Smooth muscle cell (in vitro differentiated cells): ENCODE measurements around the gene SEC22C. TPM values are rescaled to one million over a fixed set of nuclear protein-coding genes. Genes with fewer than 3 reads are reported as not detected.

ENCODE experiments used
- DNase-seq: peaks from one replicate; lab custom pipeline; 2025; ENCODE audit not compliant: unreplicated experiment; lab: John Stamatoyannopoulos, UW
- H2AFZ ChIP-seq: fragments of 200-600 bp; sonication (generic); 2 replicates; pipeline ENCODE4 v1.6.0; 2016; ENCODE audit warnings: antibody characterized with exemption, low read depth, mild to moderate bottlenecking
- H3F3A ChIP-seq: fragments of 200-600 bp; sonication (generic); 2 replicates; pipeline ENCODE4 v1.6.0; 2017; ENCODE audit warnings: antibody characterized with exemption, low read depth
- H3K27ac ChIP-seq: fragments of 200-600 bp; sonication (generic); 2 replicates; pipeline ENCODE4 v1.5.1; 2016; ENCODE audit warnings: low read depth, mild to moderate bottlenecking
- H3K27me3 ChIP-seq: fragments of 200-600 bp; sonication (generic); 2 replicates; pipeline ENCODE4 v1.6.1; 2016; ENCODE audit warnings: low read depth, mild to moderate bottlenecking
- H3K36me3 ChIP-seq: fragments of 200-600 bp; sonication (generic); 2 replicates; pipeline ENCODE4 v1.5.1; 2016; ENCODE audit warnings: low read depth
- H3K4me1 ChIP-seq: fragments of 200-600 bp; sonication (generic); 2 replicates; pipeline ENCODE4 v1.5.1; 2016; ENCODE audit warnings: low read depth
- H3K4me2 ChIP-seq: fragments of 200-600 bp; sonication (generic); 2 replicates; pipeline ENCODE4 v1.6.0; 2016; ENCODE audit warnings: mild to moderate bottlenecking
- H3K4me3 ChIP-seq: fragments of 200-600 bp; sonication (generic); 2 replicates; pipeline ENCODE4 v1.5.1; 2016; ENCODE audit warnings: mild to moderate bottlenecking
- H3K79me2 ChIP-seq: fragments of 200-600 bp; sonication (generic); 2 replicates; pipeline ENCODE4 v1.6.0; 2016; ENCODE audit warnings: low read depth, mild to moderate bottlenecking
- H3K9ac ChIP-seq: fragments of 200-600 bp; sonication (generic); 2 replicates; pipeline ENCODE4 v1.6.0; 2016; ENCODE audit warnings: low read depth
- H3K9me3 ChIP-seq: fragments of 200-600 bp; sonication (generic); replicated peaks from 2 replicates; pipeline ENCODE4 v1.5.1; 2016; ENCODE audit warnings: low read depth
- H4K20me1 ChIP-seq: fragments of 200-600 bp; sonication (generic); 2 replicates; pipeline ENCODE4 v1.6.0; 2016; ENCODE audit warnings: low read depth
- CTCF ChIP-seq: fragments of 200-600 bp; sonication (generic); IDR thresholded peaks from 2 replicates; pipeline ENCODE4 v1.5.1; 2017; ENCODE audit warnings: borderline replicate concordance, mild to moderate bottlenecking, antibody characterized with exemption; ENCODE audit not compliant: insufficient read depth, poor library complexity, severe bottlenecking
- WGBS: methylation state at CpG from one replicate; pipeline ENCODE4 v1.1.7; 2016; ENCODE audit warnings: low lambda C conversion rate; 5-methylcytosine and 5-hydroxymethylcytosine counted together
- polyA plus RNA-seq: library from polyadenylated mRNA; unstranded; fragments of >200 nt; fragmentation: Nextera tagmentation; extraction: Ambion mirVana; gene quantifications from 2 replicates; pipeline ENCODE4 v1.2.1, GENCODE V29; 2016
- total RNA-seq: library from RNA; depleted of rRNA; stranded (reverse); fragments of >200 nt; gene quantifications from 2 replicates; pipeline ENCODE4 v1.2.3, GENCODE V29; 2014

The SEC22C gene
- total and polyA plus RNA-seq, 2 experiments from 2014 or later: 45.7 to 52.2 TPM

GRCh38 chr3:42525736-42526345 lies 55.9 kb downstream of the SEC22C start:
- no peaks in the 10 kb centered on the region for H3K4me1 ChIP-seq
- no peaks in the 10 kb centered on the region for H3K79me2 ChIP-seq
- no peak overlapping the region for H3K4me2 ChIP-seq
- H3K4me3 ChIP-seq: no peak overlapping the region
- H3K9ac ChIP-seq: no peak overlapping the region
- DNase-seq: no peak
- no peaks in the 10 kb centered on the region for H3K9me3 ChIP-seq
- no peak overlapping the region for H2AFZ ChIP-seq
- WGBS: 91% methylated on average over 13 of the region's 13 CpGs
- H3F3A ChIP-seq: no peaks in the 10 kb centered on the region
- no peaks in the 10 kb centered on the region for H4K20me1 ChIP-seq
- no peaks in the 10 kb centered on the region for H3K36me3 ChIP-seq
- H3K27me3 ChIP-seq: no peaks in the 10 kb centered on the region
- H3K27ac ChIP-seq: no peak overlapping the region
- no peak for TF ChIP-seq CTCF

- Histone ChIP-seq H3K27ac (no peak overlapping the region), H3K9ac (no peak overlapping the region), H3K4me2 (no peak overlapping the region), H3K36me3 (no peaks in the 10 kb centered on the region), H3K4me3 (no peak overlapping the region), H2AFZ (no peak overlapping the region), H3K27me3 (no peaks in the 10 kb centered on the region), H3K9me3 (no peaks in the 10 kb centered on the region), H3K79me2 (no peaks in the 10 kb centered on the region), H3F3A (no peaks in the 10 kb centered on the region), H4K20me1 (no peaks in the 10 kb centered on the region), H3K4me1 (no peaks in the 10 kb centered on the region)
- WGBS: 77% methylated on average over 4 of the region's 4 CpGs
- DNase-seq: no peak
- no peak for TF ChIP-seq CTCF
These were observed 56.6 kb downstream of the SEC22C start for GRCh38 chr3:42525212-42525611.

- Histone ChIP-seq H3K4me1 (no peaks in the 10 kb centered on the region), H3K79me2 (no peaks in the 10 kb centered on the region), H3K36me3 (no peaks in the 10 kb centered on the region), H3K27me3 (no peaks in the 10 kb centered on the region), H2AFZ (no peak overlapping the region), H3K27ac (no peak overlapping the region), H3K4me3 (no peak overlapping the region), H3K4me2 (no peak overlapping the region), H3K9ac (no peak overlapping the region), H3F3A (no peaks in the 10 kb centered on the region), H3K9me3 (no peaks in the 10 kb centered on the region), H4K20me1 (no peaks in the 10 kb centered on the region)
- 93% methylated on average over 3 of the region's 3 CpGs for WGBS
- no peak for TF ChIP-seq CTCF
- no peak for DNase-seq
These were observed 57.0 kb downstream of the SEC22C start for GRCh38 chr3:42524751-42525150.

- Histone ChIP-seq H3K27me3 (no peaks in the 10 kb centered on the region), H3K4me2 (no peak overlapping the region), H3K79me2 (no peaks in the 10 kb centered on the region), H3K27ac (no peak overlapping the region), H3K9ac (no peak overlapping the region), H3K4me3 (no peak overlapping the region), H3K9me3 (no peaks in the 10 kb centered on the region), H2AFZ (no peak overlapping the region), H3K36me3 (no peaks in the 10 kb centered on the region), H3F3A (no peaks in the 10 kb centered on the region), H3K4me1 (no peaks in the 10 kb centered on the region), H4K20me1 (no peaks in the 10 kb centered on the region)
- no peak for DNase-seq
- 95% methylated on average over 4 of the region's 4 CpGs for WGBS
- TF ChIP-seq CTCF: no peak
These were observed 60.9 kb downstream of the SEC22C start for GRCh38 chr3:42520906-42521305.
